Osteoblast (primary cell): ENCODE data around the gene EXD3. TPM values are rescaled to one million over a fixed set of nuclear protein-coding genes. Genes with fewer than 3 reads are reported as not detected.

Experiments used
- DNase-seq: peaks from one replicate; pipeline ENCODE4 v3.0.0; 2011; ENCODE audit warnings: low spot score, mixed read lengths; ENCODE audit not compliant: insufficient read length; ENCODE audit errors: missing footprints
- H2AFZ ChIP-seq: 2 replicates; pipeline ENCODE4 v1.6.0; 2011; ENCODE audit warnings: mild to moderate bottlenecking, low read length
- H3K27ac ChIP-seq: 2 replicates; pipeline ENCODE4 v1.5.1; 2011; ENCODE audit warnings: mild to moderate bottlenecking, low read depth, low read length, moderate library complexity
- H3K27me3 ChIP-seq: 2 replicates; pipeline ENCODE4 v1.6.0; 2012; ENCODE audit warnings: mild to moderate bottlenecking, control low read depth, inconsistent platforms, low read length, moderate library complexity; ENCODE audit not compliant: insufficient read depth
- H3K36me3 ChIP-seq: 2 replicates; pipeline ENCODE4 v1.5.1; 2011; ENCODE audit warnings: mild to moderate bottlenecking, low read length, control low read depth, moderate library complexity; ENCODE audit not compliant: insufficient read depth
- H3K4me1 ChIP-seq: 2 replicates; pipeline ENCODE4 v1.5.1; 2011; ENCODE audit warnings: mild to moderate bottlenecking, low read length, control low read depth, moderate library complexity; ENCODE audit not compliant: insufficient read depth
- H3K4me2 ChIP-seq: 2 replicates; pipeline ENCODE4 v1.6.0; 2011; ENCODE audit warnings: mild to moderate bottlenecking, low read length; ENCODE audit not compliant: insufficient read depth
- H3K4me3 ChIP-seq: fragments of 200-600 bp; sonication (generic); 3 replicates; pipeline ENCODE4 v1.5.1; 2012; ENCODE audit warnings: mild to moderate bottlenecking, low read length, inconsistent platforms; ENCODE audit not compliant: insufficient read depth
- H3K79me2 ChIP-seq: 2 replicates; pipeline ENCODE4 v1.6.0; 2012; ENCODE audit warnings: mild to moderate bottlenecking, low read length, control low read depth, inconsistent platforms; ENCODE audit not compliant: insufficient read depth
- H3K9me3 ChIP-seq: 2 replicates; pipeline ENCODE4 v1.5.1; 2011; ENCODE audit warnings: low read depth, low read length, control low read depth
- H4K20me1 ChIP-seq: 2 replicates; pipeline ENCODE4 v1.6.0; 2012; ENCODE audit warnings: mild to moderate bottlenecking, low read length, control low read depth; ENCODE audit not compliant: insufficient read depth
- total RNA-seq: library from RNA; depleted of rRNA; stranded (reverse); fragments of >200 nt; gene quantifications from 2 replicates; pipeline ENCODE4 v1.2.3, GENCODE V29; 2012
- TF ChIP-seq, protein P1 (sequence below): IDR thresholded peaks from 2 replicates; pipeline ENCODE4 v1.5.1; 2011; ENCODE audit warnings: mild to moderate bottlenecking, low read depth, low read length, moderate library complexity; ENCODE audit errors: extremely low read depth

The EXD3 gene
- total RNA-seq, 1 donor = 7.6 TPM

DNA sequence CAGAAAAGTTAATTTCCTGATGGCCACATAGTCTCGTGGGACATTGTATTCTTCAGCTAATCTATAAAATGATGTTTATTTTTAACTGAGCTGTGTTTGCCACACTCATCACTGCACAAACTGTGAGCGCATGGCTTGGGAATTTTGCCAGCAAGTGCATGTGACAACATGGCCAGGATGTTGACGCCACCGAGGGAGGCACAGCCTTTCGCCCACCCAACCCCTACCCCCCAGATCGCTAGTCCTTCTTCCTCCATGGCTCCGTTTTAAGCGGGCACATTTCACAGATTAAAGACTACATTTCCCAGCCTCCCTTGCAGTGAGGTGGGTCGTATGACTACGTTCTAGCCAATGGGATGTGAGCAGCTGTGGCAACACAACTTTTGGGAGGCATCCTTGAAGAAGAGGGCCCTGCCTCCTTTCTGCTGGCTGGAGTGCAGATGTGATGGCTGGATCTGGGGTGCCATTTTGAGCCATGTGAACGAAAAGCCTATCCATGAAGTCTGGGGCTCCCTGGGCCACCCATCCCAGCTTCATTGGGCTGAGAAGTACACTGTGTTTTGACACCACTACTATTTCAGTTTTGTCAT, 128.8 kb downstream of the EXD3 start:
- H3K27me3 ChIP-seq = peaks cover 38% of the 10 kb centered on the region
- H3K36me3 ChIP-seq = no peaks in the 10 kb centered on the region
- peaks cover 3% of the 10 kb centered on the region for H3K9me3 ChIP-seq
- H3K27ac ChIP-seq = no peak overlapping the region
- peaks cover 4% of the 10 kb centered on the region for H3K4me1 ChIP-seq
- H3K79me2 ChIP-seq = no peaks in the 10 kb centered on the region
- H4K20me1 ChIP-seq = peaks cover 3% of the 10 kb centered on the region
- DNase-seq = no peak
- no peak overlapping the region for H2AFZ ChIP-seq
- no peak overlapping the region for H3K4me2 ChIP-seq
- TF ChIP-seq, protein P1, sequence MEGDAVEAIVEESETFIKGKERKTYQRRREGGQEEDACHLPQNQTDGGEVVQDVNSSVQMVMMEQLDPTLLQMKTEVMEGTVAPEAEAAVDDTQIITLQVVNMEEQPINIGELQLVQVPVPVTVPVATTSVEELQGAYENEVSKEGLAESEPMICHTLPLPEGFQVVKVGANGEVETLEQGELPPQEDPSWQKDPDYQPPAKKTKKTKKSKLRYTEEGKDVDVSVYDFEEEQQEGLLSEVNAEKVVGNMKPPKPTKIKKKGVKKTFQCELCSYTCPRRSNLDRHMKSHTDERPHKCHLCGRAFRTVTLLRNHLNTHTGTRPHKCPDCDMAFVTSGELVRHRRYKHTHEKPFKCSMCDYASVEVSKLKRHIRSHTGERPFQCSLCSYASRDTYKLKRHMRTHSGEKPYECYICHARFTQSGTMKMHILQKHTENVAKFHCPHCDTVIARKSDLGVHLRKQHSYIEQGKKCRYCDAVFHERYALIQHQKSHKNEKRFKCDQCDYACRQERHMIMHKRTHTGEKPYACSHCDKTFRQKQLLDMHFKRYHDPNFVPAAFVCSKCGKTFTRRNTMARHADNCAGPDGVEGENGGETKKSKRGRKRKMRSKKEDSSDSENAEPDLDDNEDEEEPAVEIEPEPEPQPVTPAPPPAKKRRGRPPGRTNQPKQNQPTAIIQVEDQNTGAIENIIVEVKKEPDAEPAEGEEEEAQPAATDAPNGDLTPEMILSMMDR = no peak
- H3K4me3 ChIP-seq = no peak overlapping the region

DNA sequence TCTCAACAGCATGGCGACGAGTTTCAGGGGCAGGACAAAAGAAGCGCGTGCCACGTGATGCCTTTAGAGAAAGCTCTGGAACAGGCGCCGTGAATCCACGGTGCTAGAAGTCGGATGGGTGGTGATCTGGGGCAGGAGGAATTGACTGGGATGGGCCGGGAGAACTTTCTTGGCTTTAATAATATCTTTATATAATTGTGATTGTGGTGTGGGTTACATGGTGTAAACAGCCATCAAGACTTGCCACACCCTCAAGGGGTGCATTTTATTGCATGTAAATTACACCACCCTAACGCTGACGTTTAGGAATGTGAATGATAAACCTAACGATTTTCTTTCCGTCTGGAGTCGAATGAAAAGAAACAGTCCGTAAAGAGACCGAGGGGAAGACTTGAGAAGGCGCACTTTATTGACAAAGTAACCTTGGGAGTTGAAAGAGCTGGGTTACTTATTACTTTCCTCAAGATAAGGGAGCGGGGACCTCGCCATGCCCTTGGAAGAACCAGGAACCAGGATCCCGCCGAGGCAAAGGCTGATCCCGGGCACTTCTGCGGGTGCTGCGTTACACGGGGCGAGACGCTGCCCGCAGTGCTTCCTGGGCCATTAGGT, 129.4 kb downstream of the EXD3 start:
- Histone ChIP-seq H3K36me3 (no peaks in the 10 kb centered on the region), H3K79me2 (no peaks in the 10 kb centered on the region), H3K9me3 (peaks cover 3% of the 10 kb centered on the region), H3K27me3 (peaks cover 32% of the 10 kb centered on the region), H3K4me3 (no peak overlapping the region), H4K20me1 (peaks cover 3% of the 10 kb centered on the region), H3K27ac (no peak overlapping the region), H2AFZ (no peak overlapping the region), H3K4me1 (peaks cover 4% of the 10 kb centered on the region), H3K4me2 (no peak overlapping the region)
- no peak for DNase-seq
- TF ChIP-seq, protein P1 = no peak

DNA sequence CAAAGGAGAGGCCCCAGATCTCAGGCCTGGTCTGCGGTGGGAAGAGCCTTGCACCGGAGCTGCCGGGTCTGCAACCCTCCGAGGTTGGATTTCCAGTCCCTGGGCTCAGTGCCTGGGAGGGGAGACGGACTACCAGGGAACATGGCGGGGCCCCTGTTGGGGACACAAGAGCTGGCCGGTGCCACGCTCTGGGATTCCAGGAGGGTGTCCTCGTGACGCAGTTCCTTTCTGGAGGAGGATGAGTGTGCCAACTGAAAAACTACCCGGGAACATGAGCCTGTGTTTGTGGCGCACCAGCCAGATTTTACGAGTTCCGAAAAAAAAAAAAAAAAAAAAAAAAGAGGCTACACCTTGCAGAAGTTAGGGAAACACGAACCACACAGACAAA, 129.9 kb downstream of the EXD3 start:
- Histone ChIP-seq H3K4me1 (peaks cover 4% of the 10 kb centered on the region), H3K79me2 (no peaks in the 10 kb centered on the region), H2AFZ (no peak overlapping the region), H3K36me3 (no peaks in the 10 kb centered on the region), H4K20me1 (peaks cover 3% of the 10 kb centered on the region), H3K4me3 (no peak overlapping the region), H3K4me2 (no peak overlapping the region), H3K9me3 (peaks cover 3% of the 10 kb centered on the region), H3K27ac (no peak overlapping the region), H3K27me3 (peaks cover 27% of the 10 kb centered on the region)
- TF ChIP-seq, protein P1 = no peak
- no peak for DNase-seq

DNA sequence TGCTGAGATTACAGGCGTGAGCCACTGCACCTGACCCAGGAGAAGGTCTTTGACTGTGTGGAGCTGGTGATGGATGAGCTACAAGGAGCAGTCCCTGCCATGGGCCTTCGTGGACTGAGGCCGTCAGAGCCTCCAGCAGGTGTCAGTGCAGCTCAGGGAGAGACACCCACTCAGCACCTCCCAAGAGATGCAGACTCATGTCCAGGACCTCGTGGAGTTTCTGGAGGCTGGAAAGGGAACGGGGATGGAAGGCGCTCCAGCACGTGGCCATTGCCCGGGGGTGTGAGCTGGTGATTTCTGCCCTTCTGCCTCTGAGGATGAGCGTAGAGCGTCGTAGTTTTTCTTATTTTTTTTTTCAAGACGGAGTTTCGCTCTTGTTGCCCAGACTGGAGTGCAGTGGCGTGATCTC, 136.0 kb downstream of the EXD3 start:
- Histone ChIP-seq H2AFZ (no peak overlapping the region), H3K4me1 (no peaks in the 10 kb centered on the region), H3K27me3 (no peaks in the 10 kb centered on the region), H4K20me1 (no peaks in the 10 kb centered on the region), H3K4me3 (no peak overlapping the region), H3K36me3 (no peaks in the 10 kb centered on the region), H3K27ac (no peak overlapping the region), H3K9me3 (no peaks in the 10 kb centered on the region), H3K79me2 (no peaks in the 10 kb centered on the region), H3K4me2 (no peak overlapping the region)
- TF ChIP-seq, protein P1 = peak; percentile 49
- DNase-seq = peak; percentile 97
